ENCODE results near the gene CMC4. TPM values are rescaled to one million over a fixed set of nuclear protein-coding genes. Genes with fewer than 3 reads are reported as not detected.

CMC4 gene, protein sequence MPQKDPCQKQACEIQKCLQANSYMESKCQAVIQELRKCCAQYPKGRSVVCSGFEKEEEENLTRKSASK
- total RNA-seq (2014; rRNA removed; shearing (Covaris generic)): 10.0 and 12.5 TPM in 2 replicates
- 9.1 and 11.3 TPM in 2 replicates for polyA plus RNA-seq (2015; cell fraction: cytosol; rRNA removed)
- 4.5 and 7.0 TPM in 2 replicates for polyA plus RNA-seq (2015; cell fraction: nucleus; rRNA removed)

DNA sequence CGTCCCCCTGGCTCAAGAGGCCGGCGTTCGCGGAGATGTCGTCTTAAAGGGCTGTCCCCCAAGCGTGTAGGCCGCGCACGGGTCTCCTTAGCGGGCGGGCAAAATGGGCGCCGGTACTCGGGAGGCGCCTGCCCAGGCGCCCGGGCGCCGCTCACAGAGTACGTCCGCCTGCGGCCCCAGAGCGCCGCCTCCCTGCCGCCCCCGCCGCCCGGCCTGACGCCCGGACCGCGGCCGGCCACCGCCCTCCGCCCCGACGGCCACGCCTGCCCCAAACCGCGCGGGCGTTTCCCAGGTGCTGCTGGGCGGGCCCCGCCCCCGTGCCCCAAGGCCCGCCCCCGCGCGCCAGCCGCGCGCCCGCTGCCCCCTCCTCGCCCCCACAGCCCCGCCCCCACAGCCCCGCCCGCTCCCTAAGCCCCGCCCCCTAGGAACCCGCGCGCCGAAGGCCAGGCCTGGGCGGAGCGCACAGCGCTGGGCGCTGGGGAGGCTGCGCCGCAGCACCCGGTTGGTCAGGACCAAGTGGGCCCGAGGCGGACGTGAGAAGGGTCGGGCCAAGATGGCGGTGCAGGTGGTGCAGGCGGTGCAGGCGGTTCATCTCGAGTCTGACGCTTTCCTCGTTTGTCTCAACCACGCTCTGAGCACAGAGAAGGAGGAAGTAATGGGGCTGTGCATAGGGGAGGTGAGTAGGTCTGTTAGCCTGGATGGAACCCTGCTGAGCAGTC lies at the start of gene CMC4, which contains the start of the genes BRCC3 and MTCP1:
TSS of gene CMC4 (minus strand) at position 162 of the 719 bp plus-strand sequence. CDS start 7,113 bp downstream, outside the sequence.
TSS of gene BRCC3 (plus strand) at position 534 of the 719 bp plus-strand sequence. CDS start at position 554, 20 bp downstream.
TSS of gene MTCP1 (minus strand) at position 162 of the 719 bp plus-strand sequence. CDS start 5,126 bp downstream, outside the sequence.
- DNase-seq (ENCODE audit: low read depth): peak; percentile 61

DNA sequence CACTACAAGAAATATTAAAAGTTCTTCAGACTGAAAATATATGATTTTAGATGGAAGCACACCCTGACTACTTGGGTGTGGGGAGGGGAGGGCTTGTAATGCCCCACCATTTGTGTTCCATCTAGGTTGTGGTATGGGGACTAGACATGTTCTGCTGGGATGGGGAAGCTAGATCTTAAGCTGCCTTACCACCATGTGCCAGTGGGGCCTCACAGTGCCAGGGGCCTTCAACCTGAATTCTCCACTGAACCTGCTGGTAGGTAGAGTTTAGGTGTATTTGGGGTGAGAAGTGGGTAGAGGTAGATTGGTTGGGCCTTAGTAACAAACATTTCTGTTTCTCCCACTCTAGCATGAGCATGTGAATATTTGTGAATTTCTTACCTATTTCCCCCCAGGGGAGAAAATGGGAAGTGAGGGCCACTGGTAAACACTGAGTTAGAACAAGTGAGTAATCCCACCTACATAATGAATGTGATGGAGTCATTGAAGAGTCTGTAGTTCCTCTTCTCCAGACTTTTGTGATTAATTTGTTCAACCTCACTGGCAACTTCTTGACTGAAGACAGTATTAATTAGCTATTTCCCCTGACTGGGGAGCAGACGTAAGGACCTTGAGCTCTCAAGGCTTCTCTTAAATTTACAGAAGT lies 44.4 kb upstream of the CMC4 start:
- DNase-seq (ENCODE audit: low read depth): no peak

DNA sequence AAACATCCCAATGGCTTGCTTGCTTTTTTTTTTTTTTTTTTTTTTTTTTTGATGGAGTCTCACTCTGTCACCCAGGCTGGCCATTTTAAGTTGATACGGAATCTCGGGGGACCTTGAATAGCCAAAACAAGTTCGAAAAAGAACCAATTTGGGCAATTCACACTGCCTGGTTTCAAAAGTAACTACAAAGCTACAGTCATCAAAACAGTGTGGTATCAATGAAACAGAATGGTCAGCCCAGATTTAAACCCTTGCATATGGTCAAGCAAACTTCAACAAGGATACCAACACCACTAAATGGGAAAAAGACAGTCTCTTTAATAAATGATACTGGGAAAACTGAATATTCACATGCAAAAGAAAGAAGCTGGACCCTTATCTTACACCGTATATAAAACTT lies 42.2 kb upstream of the CMC4 start:
- DNase-seq (ENCODE audit: low read depth): no peak

DNA sequence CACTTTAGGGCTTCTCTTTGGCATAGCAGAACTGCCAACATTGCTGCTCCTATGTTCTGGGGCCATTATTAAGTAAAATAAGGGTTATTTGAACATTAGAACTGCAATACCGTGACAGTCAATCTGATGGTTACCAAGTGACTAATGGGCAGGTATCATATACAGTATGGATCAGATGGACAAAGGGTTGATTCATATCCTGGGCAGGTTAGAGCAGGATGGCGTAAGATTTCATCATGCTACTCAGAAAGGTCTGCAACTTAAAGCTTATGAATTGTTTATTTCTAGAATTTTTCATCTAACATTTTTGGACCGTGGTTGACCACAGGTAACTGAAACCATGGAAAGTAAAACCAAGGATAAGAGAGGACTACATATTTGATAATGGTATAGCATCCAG lies 41.2 kb upstream of the CMC4 start:
- DNase-seq (ENCODE audit: low read depth): peak; percentile 60

DNA sequence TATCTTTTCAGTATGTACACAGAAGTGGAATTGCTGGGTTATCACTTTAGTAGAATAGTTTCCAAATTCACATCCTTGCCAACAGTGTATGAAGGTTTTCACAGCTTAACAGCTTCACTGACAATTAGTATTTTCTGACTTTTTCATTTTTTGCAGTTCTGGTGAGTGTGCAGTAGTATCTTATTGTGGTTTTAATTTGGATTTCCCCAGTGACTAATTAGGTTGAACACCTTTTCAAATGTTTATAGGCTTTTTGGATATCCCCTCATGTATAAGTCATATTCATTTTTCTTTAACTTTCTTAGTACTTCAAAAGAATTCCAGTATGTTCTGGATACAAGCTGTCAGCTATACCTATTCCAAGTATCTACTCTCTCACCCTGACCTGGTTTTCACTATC lies 37.5 kb upstream of the CMC4 start:
- DNase-seq (ENCODE audit: low read depth): no peak

DNA sequence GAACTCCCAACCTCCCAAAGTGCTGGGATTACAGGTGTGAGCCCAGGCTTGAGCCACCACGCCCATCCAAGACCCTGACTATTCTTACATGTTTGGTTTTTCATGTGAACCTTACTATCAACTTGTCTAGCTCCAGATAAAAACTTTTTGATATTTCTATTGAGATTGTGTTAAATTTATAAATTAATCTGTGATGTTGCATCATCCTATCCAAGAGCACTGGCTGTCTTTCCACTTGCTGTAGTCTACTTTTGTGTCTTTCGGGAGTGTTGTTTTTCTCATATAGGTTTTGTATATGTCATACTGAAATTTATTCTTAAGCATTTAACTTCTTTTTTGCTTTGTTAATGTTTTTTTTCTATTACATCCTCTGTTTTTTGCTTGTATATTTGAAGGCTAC lies 35.0 kb upstream of the CMC4 start:
- no peak for DNase-seq (ENCODE audit: low read depth)

DNA sequence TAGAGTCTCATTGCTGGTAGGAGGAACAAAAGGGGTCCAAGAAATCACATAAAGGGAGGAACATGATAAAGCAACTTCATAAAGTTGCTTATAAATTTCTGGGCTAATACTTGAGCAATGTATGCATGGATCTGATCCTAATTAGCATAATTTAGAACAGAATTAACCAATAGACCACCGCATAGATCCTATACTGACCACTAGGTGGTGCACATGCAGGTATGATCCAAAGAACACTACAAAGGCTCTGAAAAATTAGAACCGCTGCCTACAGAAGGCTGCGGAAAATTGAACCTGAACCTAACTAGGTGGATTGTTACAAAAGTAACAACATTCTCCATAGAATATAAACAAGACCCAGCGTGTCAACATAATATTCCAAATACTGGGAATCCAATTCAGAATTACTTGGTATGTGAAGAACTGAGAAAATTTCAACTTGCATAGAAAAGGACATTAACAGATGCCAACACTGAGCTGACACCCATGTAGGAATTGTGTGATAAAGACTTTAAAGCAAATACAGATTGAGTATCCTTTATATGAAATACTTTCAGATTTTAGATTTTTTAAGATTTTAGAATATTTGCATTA lies 23.6 kb upstream of the CMC4 start:
- peak; percentile 1 for DNase-seq (ENCODE audit: low read depth)

DNA sequence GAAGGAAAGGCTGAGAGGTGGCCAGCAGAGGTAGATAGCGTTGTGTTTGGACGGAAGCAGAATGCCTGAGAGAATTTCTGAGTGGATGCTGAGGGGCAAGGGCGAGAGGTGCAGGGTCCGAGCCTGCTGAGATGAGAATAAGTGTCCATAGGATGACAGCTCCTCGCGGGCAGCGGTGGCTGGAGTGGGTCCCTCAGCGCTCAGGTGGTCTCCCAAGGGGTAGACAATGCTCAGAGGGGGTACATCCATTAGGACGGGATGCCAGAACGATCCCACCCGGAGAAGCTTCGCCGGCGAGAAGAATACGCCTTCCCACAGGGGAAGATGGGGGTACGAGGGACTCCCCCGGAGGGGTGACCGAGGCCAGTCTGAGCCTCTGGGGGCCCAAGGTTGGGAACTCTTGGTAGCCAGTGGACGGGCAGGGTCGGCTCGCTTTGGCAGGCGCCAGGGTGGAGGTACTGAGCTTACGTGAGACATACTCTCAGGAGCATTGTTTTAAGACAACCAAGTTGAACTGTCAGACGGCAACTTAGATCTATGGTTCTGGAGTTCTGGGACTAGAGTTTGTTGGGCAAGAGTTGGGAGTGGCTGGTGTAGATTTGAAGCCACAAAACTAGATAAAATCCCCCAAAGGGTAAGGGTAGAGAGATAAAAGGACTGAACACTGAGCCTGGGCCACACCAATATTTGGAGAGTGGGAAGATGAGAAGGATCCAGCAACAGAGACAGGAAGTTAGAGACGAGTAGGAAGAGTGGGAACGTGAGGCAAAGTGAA lies 16.2 kb upstream of the CMC4 start:
- no peak for DNase-seq (ENCODE audit: low read depth)

DNA sequence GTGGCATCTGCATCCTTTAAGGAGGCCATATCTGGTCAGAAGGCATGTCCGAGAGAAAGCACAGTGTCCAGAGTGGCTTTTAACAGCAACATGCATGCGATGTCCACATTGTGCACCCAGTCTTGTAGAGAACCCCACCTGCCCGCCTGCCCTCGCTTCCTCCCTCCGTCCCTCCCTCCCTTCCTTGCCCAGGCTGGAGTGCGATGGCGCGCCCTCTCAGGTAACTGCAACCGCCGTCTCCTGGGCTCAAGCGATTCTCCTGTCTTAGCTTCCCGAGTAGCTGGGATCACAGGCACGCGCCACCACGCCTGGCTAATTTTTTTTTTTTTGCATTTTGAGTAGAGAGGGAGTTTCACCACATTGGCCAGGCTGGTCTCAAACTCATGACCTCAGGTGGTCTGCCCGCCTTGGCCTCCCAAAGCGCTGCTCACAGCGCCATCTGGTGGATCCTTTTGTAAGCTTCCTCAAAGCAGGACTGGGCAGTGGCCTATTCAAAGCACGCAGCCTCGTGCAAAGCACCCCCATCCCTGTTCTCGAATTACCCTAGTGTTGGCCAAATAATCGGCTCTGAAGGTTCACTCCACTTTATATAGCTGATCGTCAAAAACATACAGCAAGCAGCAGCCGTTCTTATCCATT lies 15.4 kb upstream of the CMC4 start:
- no peak for DNase-seq (ENCODE audit: low read depth)

DNA sequence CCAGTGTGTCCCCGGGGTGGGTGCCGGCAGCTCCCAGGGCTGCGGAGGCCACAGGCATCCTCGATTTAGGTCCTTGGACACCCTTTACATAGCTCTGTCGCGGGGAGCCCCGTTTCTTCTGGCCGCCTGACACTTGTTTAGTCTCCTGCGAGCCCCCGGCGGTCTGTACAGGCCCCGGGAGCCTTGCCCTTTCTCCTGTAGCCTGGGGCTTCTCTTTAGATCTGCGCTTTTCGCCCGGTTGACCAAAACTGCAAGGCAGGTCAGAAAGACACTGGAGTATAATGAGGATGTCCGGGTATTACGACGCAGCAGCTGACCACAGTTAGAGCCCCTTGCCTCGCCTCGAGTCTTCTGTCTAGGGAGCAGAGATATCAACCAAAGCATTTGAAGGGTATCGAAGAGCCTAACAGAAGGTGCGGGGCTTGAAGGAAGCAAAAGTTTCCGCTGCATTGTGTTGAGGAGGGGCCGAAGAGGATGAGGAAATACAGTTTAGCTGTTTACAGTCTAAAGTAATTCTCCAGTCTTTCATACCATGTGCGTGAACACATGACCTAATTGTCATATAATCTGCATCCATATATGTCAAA lies 851 bp upstream of the CMC4 start:
- no peak for DNase-seq (ENCODE audit: low read depth)

DNA sequence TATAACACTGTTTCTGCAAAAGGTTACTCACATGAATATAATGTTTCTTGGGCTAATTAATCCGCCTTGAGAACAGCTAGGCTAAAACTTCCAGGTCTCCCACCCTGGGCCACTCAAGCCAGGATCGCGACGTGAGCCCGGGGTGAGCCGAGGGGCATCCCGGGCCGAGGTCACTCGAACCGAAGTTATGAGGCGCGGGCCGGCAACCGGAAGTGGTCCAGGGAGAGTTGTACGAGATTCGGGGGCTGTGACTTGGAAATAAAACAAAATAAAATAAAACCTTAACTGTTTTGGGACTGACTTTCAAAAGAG lies 317 bp downstream of the CMC4 start:
- no peak for DNase-seq (ENCODE audit: low read depth)

DNA sequence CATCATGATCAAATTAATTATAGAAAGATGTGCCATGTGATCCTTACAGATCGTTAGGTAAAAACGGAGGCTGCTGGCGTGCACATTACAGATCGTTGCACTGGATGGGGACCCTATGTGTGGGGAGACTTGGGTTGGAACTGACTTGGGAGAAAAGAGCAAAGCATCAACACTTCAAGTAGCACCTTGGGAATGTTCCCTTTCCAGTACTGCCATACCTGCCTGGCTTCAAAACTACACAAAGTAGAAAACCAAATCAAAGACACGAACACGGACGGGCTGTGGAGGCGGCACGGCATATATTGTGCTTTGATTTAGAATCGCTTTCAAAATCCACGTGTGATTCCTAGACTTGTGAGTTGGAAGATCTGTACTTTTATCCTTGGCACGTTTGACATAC lies 898 bp downstream of the CMC4 start:
- DNase-seq (ENCODE audit: low read depth): no peak

DNA sequence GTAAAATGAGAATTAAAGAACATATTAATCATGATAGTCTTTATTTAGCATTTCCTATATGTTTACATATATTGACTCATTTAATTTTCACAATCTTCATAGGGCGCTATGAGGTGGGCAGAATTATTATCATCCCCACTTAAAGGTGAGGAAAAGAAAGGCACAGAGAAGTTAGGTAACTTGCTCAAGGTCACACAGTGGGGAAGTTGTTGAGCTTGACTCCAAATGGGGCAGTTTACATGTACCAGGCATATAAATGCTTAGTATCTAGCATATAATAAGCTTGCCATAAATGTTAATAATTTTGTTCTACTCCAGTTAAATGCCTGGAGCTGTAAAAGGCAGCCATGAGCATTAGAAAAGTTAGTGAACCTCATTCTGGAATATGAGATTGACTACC lies 1.5 kb downstream of the CMC4 start:
- no peak for DNase-seq (ENCODE audit: low read depth)

DNA sequence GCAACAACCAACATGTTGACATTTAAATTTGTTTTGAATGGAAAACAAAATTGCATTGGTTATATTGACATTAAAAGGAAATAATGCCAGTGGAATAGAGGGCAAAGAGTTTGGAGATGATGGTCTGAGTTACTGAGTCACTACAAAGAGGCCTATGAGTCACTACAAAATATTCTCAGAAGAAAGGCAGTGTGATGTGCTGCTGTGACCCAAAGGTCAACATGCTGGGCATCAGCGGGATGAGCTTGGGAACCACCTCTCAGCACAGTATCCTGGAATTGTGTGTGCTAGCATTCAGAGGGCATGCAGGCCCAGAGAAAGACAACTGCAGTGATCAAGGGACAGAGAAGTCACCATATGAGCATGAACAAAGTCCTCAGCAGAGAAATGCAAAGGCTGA lies 2.8 kb downstream of the CMC4 start:
- peak; percentile 79 for DNase-seq (ENCODE audit: low read depth)

DNA sequence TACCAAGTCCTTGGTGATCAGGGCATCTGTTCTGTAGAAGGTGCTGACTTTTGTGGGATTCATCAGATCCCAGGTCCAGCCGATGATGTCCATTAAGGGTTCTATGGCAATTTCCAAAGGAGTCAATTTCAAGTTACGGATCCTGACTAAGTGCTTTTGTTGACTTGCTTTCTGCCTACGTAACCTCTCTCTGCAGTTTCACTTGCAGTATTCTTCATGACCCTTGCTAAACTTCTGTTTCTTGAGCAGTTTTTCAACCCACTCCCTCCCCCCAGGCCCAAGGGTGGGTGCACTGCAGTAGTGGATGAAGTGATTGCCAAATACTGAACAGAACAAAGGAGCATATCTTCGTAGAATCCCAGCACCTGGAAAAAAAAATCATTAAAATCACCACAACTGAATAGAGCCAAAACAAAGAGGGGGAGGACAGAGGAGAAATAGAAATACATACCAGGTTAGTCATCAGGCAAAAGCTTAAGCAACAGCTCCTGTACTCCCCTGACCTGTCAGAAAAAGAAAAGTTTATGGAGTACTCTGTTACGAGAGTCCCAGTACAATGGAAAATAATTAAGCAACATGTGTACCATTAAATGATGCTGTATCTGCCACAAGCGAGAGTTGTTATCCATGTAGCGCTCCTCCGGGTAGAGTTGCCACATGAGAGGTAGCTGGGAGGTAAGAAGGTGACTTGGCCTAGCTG lies 5.8 kb downstream of the CMC4 start:
- DNase-seq (ENCODE audit: low read depth): peak; percentile 53

DNA sequence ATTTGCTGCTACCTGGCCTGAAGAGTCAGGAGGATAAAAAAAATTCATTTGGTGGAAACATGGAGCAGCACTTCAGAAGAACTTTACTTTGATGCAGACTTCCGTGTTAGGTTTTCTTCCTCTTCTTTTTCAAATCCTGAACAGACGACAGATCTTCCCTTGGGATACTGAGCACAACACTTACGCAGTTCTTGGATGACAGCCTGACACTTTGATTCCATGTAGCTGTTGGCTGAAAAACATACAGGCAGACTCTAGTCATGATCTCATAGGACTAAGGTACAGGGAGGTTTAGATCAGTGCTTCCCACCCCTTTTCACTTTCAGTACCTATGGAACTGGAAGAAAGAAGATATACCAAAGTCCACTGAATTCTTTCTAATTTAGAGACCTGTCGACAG lies 9.2 kb downstream of the CMC4 start:
- DNase-seq (ENCODE audit: low read depth): no peak

DNA sequence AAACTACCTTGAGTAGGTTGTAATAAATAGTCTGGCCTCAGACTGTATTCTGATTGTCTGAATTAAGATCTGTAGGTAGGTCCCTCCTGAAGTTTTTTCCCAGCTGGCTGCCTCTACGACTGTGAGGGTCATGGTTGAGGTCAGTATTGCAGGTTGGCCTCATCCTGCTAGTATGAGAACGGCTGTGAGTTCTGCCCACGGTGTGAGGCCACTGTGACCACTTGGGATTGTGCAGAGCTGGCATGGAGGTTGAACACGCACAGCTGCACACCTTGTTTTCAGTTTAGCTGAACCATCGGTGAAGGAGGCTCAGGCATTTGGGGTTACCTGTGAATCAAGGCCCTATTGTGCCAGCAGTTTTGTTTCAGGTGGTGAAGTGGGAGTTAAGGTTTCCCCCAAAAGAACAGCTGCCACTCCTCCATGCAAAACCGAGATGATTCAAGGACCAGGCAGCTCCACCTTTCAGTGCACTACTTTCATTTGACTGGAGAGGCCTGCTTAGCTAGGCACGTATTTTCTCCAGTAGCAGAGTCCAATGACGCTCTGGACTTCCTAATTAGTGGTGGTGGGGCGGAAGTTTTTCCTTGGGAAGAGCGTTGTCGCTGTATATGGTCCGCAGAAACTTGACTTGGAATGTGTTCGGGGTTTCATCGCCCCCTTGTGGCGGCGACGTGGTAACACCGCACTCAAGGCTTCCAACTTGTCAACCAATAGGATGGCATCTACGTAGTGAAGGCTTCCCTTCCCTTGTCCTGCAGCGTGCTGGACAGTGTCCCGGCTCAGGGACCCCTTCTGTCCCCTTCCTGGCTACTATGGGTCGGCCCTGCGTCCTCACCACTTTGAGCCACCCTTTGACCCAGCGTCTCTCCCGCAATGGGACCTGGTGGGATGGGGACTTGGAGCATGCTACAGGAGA lies 13.8 kb downstream of the CMC4 start:
- DNase-seq (ENCODE audit: low read depth): peak; percentile 70

DNA sequence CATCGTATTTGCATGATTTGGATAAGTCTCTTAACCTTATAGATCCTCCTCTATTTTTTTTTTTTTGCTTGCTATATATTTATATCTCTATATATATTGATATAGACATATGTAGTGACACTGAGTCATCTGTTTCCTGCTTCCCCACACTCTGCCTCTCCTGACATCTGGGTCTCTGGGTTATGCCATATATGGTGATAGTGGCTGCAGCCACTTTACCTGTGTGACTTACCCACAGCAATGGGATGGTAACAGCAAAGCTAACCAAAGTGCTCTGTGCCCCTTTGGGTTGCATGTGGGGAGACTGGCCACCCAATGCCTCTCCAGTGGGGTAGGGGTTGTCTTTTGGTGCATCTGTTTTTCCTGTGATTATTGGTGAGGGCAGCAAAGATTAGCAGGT lies 14.5 kb downstream of the CMC4 start:
- DNase-seq (ENCODE audit: low read depth): no peak

DNA sequence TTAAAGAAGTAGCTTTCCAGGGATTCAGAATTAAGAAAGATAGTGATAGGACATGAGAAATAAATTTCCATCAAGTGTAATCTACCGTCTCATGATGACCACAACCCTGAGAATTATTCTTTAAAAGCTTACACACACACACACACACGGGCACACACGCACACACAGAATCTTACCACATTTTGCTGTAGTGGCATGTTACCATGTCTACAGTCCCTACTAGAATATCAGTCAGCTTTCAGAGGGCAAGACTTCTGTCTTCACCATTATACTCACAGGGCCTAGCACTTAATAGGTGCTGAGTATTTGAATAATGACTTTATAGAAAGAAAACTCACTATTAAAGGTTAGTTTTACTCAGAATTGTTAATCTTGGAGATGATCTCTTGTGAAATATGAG lies 15.4 kb downstream of the CMC4 start:
- no peak for DNase-seq (ENCODE audit: low read depth)
